Islet precursor cell (in vitro differentiated cells): Measurements from ENCODE around the gene SLC6A20.
A peak's percentile ranks its signal among the peaks of the same experiment; 100 is the strongest.
"Not testable (repeated sequence)": the region's sequence is repeated elsewhere in the genome, so short reads cannot be mapped to it uniquely, and the experiment has no call there.

ENCODE experiments used
- DNase-seq: peaks from one replicate; pipeline ENCODE4 v3.0.0-alpha.2; 2018

The SLC6A20 gene

GRCh38 chr3:45777746-45778386 is 18.5 kb downstream of the SLC6A20 start:
- DNase-seq: peak; percentile 22

DNA sequence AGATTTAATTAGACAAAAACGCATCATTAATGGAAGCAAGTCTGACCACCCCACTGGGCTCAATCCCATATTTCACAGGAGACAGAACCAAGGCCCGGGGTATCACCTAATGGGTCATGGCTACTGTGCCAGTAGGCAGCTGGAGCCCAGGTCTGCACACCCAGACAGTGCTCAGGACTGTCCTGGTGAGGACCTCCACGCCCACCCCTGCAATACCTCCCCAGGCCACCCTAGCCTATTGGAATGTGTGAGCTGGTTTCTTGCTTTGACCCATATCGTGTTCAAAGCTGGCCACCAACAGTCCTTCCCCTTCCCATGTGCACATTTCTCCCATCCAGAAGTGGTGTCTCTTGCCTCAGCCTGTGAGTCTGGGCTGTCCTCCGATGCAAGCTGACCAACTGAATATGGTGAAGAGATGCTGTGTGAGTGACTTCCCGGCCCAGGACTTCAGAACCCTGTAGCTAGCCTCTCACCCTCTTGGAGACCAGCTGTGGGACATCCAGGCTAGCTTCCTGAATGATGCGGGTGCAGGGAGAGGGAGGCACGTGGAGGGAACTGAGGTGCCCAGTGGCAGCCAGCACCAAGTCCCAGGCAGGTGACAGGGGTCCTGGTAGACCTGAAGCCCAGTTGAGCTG is 19.1 kb downstream of the SLC6A20 start:
- DNase-seq: peak; percentile 36

GRCh38 chr3:45776611-45777010 is 19.7 kb downstream of the SLC6A20 start:
- DNase-seq: peak; percentile 45

GRCh38 chr3:45776301-45776595 is 20.1 kb downstream of the SLC6A20 start:
- DNase-seq: peak; percentile 46

DNA sequence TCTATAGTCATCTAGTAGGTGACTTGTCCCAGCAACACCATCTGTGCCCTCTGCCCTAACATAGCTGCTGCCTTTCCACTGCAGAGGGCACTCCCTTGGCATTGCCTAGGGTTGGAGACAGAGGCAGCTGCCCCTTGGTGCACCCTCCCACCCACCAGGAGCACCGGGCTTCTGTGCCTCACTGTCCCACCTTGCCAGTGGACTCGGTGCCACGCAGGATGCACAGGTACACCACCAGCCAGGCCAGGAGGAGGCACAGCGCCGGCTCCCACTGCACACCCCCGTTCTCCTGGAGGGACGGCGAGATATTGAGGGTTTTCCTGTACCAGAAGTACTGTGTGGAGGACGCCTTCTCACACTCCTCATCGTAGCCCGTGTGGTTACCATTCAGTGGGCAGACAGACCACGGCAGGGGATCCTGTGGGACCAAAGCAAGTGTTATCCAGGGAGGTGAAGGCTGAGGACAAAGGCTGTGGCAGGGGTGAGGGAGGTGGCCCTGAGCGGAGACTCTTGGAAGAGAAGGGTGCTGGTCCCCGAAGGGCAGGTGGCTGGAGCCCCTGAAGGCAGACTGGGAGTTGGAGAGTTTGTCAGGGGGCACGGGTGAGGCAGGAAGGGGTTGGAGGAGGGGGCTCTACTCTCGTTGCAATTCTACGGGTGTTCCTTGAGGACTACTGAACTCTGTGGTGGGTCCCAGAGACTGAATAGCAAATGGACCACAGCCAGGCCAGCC is 20.6 kb downstream of the SLC6A20 start:
- peak; percentile 43 for DNase-seq

DNA sequence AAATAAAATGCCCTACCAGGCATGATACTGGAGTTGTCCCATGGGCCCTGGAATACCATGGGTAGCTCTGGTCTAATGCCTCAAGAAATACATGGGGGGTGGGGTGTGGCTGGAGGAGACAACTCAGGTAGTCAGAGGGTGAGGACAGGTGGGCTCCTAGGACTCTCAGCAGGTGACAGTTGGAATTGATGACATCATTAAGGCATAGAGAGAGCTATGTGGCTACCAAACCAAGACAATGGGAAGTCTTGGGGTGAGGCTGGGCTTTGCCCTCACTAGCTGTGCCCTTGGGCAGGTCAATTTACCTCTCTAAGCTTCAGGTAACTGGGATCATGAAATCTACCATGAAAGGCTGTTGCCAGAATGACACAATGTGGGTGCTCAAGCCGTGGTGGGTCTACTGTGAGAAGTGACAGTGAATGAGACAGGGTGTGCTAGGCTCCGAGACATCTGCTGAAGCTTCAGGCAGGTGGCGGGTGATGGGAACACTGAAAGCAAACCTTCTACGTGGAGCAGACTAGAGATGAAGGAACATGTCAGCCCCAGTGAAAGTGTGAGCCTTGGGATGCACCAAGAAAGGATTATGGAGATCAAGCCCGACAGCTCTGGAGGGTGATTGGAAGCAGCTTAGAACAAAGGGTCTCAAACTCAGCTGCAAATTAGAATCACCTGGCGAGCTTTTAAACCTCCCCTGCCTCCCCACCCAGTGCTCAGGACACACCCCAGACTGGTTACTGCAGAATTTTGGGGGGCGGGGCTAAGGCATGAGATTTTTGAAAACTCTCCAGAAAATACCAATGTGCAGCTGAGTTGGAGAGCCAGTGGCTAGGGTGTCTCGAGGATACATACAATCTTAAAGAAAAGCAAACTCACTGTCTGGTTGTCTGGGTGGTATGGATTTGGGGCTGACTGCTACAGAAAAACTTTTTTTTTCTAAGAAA is 21.5 kb downstream of the SLC6A20 start:
- DNase-seq: peak; percentile 12

GRCh38 chr3:45773714-45774449 is 22.5 kb downstream of the SLC6A20 start:
- peak; percentile 28 for DNase-seq

DNA sequence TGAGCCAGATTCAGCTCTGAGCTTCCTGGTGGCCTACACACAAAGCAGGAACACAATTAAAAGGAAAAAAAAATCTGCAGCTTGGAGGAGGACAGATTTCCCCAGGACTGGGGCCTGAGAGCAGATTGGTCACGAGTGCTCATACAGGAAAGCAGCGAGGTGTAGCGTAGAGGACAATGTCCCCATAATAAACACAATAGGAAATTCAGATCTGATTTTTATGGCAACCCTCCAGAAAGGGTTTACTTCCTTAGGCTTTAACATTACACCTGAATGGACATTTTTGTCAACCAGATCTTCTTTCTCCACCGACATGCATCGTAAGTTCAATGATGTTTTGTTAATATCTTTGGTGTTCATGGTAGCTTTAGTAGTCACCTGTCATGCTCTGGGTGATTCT is 23.3 kb downstream of the SLC6A20 start:
- DNase-seq: peak; percentile 2

GRCh38 chr3:45772341-45773035 is 23.8 kb downstream of the SLC6A20 start:
- DNase-seq: peak; percentile 28

DNA sequence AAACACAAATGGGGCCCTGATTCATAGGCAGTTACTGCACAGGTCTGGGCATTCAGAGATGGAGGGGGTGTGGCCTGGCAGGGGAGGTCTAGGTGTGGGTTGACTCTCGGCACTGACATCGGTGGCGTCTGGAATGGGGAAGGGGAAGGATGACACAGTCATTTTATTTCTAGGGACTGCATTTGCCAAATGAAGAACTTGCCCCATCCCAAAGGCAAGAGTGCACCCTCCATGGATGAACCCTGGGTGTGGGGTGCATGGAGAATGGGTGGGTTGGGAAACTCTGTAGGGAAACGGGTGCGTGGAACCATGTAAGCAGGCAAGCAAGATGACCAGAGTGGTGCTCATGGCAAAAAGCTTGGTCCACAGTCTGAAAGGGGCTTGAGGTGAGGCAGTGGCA is 24.5 kb downstream of the SLC6A20 start:
- DNase-seq: peak; percentile 20

DNA sequence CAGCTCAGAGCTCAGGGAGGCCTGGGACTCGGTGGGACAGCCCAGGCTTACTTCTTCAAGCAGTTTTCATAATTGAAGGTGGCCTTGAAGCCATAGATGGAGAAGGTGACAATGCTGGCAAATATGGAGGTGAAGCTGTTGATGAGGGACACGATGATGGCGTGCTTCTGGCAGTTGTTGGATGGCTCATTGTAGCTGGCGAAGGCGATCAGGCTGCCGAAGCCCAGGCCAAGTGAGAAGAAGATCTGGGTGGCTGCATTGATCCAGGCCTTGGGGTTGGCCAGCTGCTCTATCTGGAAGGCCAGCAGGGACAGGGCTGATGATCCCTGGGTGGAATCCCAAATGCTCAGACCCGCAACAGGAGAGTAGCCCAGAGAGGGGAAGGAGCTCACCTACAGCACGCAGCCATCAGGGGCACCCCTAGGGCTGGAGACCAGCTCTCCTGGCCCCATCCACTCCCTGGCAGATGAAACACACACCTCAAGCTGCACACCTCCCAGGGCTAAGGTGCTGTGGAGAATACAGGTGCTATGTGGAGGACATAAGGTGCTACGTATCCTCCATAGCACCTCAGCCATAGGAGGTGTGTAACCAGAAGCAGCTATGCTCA is 25.1 kb downstream of the SLC6A20 start:
- peak; percentile 38 for DNase-seq

GRCh38 chr3:45765958-45766357 is 30.4 kb downstream of the SLC6A20 start:
- DNase-seq: peak; percentile 25

DNA sequence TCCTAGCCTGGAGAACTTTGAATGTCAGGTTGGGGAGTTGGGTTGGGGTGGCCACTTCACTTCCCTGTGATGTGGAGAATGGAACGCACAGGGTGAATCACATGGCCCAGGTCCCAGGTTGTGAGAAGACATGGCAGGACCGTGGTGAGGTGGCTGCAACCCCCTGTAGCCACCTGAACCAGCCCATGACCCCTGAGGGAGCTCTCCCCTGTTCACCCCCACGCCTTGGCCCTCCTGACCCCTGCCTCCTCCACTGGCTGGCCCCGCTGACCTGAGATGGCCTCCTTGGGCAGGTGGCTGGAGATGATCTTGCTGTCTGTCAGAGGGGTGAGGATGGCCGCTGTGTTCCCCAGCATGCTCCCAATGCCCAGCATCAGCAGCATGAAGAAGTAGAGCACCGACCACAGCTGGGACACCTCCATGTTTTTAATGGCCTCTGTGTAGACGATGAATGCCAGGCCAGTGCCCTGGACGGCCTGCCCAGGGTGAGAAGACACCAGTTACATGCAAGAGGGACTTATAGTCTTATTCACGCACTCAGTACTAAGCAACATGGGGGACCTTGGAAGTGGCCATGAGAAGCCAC is 31.0 kb downstream of the SLC6A20 start:
- DNase-seq: peak; percentile 34

DNA sequence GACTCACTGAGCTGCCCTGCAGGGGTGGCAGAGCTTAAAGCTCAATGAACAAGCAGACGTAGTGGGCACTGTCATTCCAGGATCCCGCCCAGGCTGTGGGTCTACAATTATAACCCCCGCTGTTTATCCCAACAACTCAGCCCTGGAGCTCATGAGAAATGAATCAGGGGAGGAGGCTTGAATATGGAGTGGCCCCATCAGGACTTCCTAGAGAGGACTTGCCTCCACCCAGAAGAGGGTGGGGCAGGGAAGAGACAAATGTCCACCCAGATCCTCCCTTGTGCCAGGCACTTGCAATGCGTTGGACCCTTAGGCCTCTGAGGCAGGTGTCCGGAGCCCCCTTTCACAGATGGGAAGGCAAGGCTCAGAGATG is 33.0 kb downstream of the SLC6A20 start:
- DNase-seq: peak; percentile 23

DNA sequence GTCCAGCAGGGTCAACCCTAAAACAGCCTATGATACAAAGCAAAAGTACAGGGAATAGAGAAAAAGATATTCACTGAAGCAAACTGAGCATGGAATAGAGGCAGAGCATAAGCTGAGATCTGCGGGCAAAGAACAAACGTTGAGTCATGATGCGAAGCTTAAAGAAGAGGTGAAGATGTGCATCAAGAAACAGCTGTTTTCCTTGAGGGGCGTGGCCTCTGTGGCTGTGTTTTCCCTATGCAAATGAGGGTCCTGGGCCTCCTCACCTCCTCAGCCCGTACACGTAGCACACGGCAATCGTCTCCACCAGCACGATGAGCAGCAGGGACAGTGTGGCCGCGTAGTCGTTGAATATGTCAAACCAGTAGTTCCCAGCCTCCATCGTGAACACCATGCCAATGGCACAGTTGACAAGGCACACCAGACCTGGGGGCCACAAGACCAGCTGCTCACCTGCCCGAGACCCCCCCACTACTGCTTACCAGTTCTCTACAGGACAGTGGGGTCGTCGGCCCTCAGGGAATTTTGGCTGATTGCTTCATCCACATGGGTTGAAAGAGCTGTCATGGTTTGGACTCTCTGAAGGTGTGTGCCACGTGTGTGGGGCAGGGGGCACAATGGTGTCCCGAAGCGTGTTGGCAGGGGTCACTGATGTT is 33.6 kb downstream of the SLC6A20 start:
- peak; percentile 32 for DNase-seq

- DNase-seq: peak; percentile 40
These were observed 34.5 kb downstream of the SLC6A20 start for GRCh38 chr3:45761831-45762230.

DNA sequence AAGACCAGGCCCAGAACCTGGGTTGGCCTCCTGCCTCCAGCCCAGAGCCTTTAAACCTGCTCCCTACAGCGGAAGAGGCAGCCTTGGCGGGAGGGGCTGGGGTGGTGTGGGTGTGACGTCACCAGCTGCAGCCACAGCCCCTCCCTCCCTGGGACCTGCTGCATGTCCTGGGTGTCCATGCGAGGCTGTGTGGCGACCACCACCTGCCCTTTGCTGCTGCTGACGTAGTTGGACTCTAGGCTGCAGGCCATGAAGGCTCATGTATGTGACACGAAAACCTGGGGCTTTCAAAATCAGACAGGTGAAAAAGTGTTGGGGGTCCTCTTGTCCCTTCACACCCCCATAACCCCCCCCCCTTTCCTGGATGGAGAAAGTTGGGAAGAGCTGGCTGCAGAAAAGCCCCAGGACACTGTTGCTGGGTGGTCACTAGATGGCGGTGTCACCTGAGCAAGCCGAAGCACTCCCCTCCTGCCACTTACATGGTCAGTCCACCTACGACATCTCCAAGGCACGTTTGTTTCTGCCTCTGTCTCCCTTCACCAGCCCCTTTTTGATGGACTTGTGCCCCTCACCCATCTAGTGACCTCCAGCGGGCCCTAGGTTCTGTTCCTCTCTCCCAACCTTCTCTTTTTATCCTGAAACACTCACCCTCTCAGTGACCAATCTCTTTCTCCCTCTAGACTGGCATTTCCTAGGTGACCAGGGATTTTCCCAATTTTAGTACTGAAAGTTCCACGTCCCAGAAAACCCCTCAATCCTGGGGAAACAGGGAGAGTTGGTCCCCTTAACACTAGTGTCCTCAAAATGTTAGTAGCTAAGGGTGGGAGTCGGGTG is 35.2 kb downstream of the SLC6A20 start:
- peak; percentile 76 for DNase-seq

DNA sequence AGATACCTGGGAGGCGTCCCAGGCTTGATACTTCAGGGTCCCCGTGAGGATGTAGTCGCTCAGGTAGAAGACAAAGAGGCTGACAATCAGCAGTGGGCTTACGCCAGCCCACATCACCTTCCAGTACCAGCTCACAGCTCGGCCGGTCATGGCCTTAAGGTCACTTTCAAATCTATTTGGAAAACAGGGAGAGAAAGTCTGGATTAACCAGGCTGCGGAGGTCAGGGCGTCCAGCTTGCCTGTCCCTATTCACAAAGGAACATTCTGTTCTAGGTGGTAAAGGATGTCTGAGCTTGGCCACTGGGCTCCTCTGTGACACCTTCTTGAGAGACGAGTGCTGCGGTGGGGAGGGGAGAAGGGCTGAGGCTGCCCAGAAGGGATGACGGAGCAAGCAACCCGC is 36.5 kb downstream of the SLC6A20 start:
- DNase-seq: no peak

DNA sequence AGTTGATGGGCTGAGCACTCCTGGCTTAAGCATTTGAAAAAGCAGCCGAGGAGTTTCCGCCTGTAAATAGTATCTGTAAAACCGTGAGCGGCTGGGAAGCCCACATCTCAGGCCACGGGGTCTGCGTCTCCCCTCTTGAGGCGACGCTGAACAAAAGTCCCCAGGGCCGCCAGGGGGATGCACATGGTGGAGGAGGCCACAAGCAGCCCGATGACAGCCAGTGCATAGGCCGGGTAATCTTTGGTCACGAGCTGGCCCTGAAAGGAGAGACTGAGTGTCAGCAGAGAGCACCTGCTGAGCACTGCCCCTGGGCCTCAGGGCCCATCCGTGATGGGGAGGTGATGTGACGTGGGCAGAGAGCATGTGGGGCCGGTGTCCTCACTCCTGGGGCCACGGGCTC is 37.5 kb downstream of the SLC6A20 start:
- DNase-seq: no peak

- DNase-seq: not testable (repeated sequence)
These were observed 39.2 kb downstream of the SLC6A20 start for GRCh38 chr3:45757141-45757540.
